HG03159 (cell line): ENCODE results near the gene USP9Y.
"Not testable (repeated sequence)": the region's sequence is repeated elsewhere in the genome, so short reads cannot be mapped to it uniquely, and the experiment has no call there.

Experiments
- ATAC-seq: cut with Tn5 transposase; IDR thresholded peaks from one replicate; pipeline ENCODE4 v1.9.1; 2021; ENCODE audit warnings: mild to moderate bottlenecking, moderate library complexity; ENCODE audit not compliant: unreplicated experiment

Gene USP9Y, protein sequence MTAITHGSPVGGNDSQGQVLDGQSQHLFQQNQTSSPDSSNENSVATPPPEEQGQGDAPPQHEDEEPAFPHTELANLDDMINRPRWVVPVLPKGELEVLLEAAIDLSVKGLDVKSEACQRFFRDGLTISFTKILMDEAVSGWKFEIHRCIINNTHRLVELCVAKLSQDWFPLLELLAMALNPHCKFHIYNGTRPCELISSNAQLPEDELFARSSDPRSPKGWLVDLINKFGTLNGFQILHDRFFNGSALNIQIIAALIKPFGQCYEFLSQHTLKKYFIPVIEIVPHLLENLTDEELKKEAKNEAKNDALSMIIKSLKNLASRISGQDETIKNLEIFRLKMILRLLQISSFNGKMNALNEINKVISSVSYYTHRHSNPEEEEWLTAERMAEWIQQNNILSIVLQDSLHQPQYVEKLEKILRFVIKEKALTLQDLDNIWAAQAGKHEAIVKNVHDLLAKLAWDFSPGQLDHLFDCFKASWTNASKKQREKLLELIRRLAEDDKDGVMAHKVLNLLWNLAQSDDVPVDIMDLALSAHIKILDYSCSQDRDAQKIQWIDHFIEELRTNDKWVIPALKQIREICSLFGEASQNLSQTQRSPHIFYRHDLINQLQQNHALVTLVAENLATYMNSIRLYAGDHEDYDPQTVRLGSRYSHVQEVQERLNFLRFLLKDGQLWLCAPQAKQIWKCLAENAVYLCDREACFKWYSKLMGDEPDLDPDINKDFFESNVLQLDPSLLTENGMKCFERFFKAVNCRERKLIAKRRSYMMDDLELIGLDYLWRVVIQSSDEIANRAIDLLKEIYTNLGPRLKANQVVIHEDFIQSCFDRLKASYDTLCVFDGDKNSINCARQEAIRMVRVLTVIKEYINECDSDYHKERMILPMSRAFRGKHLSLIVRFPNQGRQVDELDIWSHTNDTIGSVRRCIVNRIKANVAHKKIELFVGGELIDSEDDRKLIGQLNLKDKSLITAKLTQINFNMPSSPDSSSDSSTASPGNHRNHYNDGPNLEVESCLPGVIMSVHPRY (N-terminal part only)

GRCh38 chrY:12701181-12701695, at the start of gene USP9Y:
Gene USP9Y, plus strand, starts transcription at chrY:12701231. Its CDS starts 8,217 bp downstream, at chrY:12709448.
- ATAC-seq, result no peak

DNA sequence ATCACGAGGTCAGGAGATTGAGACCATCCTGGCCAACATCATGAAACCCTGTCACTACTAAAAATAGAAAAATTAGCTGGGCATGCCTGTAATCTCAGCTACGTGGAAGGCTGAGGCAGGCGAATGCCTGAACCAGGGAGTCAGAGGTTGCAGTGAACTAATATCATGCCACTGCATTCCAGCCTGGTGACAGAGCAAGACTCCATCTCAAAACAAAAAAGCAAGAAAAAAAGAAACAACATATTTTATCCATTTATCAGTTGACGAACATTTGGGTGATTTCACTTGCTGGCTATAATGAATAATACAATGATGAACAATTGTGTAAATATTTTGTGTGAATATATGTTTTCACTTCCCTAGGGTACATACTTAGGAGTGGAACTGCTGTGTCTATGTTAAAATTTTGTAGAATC, 49.4 kb upstream of the USP9Y start:
- ATAC-seq, result no peak

- ATAC-seq, result no peak
These were observed 39.0 kb upstream of the USP9Y start for GRCh38 chrY:12661745-12662681.

- ATAC-seq, result no peak
These were observed 38.1 kb upstream of the USP9Y start for GRCh38 chrY:12662745-12663591.

DNA sequence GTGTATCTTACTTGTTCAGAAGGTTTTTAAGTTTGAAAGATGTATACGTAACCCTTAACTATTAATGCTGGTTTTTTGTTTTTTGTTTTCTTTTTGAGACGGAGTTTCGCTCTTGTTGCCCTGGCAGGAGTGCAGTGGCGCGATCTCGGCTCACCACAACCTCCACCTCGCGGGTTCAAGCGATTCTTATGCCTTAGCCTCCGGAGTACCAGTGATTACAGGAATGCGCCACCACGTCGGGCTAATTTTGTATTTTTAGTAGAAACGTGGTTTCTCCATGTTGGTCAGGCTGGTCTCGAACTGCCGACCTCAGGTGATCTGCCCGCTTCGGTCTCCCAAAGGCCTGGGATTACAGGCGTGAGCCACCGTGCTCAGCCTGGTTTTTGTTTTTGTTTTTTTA, 37.2 kb upstream of the USP9Y start:
- not testable (repeated sequence) for ATAC-seq

GRCh38 chrY:12678111-12678510, 22.9 kb upstream of the USP9Y start:
- ATAC-seq, result no peak

DNA sequence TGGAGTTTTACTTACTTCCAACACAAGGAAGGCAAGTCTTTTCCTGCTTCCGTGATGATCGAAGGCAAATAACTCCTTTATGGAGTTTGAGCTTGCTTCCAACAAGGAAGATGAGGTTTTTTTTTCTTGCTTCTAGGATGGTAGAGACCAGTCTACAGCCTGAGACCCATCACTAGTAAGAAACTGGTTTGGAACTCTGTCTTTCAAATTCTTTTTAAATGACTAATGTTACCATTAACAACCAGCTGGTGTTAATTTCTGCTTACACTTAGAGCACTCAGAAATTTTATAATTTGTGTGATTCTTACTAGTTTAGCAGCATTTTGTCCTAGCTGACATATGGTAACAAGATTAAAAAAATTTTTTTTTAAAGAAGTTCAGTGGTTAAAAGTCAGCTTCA, 19.5 kb upstream of the USP9Y start:
- no peak for ATAC-seq

GRCh38 chrY:12688337-12688736, 12.7 kb upstream of the USP9Y start:
- no peak for ATAC-seq

DNA sequence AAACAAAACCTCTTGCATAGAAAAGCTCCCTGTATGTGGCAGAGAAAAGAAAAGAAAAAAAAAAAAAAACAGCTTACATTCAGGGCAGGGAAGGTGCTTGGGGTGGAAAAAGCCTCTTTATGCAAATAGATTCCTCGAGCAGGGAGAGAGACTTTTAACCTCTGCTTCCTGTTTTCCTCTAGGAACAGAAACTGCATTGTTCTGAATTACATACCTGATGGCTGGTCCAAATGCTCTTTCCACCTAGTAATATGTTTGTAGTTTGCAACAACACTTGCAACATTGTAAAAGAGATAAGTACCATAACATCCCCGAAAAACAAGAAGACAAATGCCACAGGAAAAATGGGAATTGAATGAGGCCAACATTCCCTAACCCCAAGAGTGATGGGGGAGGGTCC, 944 bp upstream of the USP9Y start:
- no peak for ATAC-seq

- ATAC-seq, result no peak
These were observed 1.1 kb downstream of the USP9Y start for GRCh38 chrY:12702174-12702573.

- no peak for ATAC-seq
These were observed 9.4 kb downstream of the USP9Y start for GRCh38 chrY:12710460-12710859.

GRCh38 chrY:12715376-12715775, 14.3 kb downstream of the USP9Y start:
- no peak for ATAC-seq

DNA sequence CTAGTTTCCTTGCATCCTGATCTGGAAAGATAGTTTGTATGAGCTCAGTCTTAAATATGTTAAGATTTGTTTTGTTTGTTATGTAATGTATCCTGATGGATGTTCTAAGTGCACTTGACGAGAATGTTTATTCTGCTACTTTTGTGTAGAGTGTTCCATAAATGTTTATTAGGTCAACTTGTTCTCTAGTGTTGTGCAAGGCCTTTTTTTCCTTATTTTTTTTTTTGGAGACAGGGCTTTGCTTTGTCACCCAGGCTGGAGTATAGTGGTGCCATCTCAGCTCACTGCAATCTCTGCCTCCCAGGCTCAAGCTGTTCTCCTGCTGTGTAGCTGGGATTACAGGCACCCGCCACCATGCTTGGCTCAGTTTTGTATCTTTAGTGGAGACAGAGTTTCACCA, 28.7 kb downstream of the USP9Y start:
- ATAC-seq, result no peak

DNA sequence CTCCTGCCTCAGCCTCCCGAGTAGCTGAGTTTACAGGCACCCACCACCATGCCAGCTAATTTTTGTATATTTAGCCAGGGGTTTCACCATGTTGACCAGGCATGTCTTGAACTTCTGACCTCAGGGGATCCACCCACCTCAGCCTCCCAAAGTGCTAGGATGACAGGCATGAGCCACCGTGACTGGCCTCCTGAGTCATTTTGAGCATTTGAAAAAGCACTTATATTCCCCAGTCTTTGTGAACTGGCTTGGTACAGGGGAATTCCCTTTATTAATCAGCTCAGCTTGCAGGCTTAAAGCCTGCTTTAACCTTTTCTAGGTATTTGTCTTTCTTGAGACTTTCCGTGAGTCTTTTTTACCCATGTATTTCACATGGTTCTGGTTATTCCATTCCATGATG, 32.6 kb downstream of the USP9Y start:
- no peak for ATAC-seq

DNA sequence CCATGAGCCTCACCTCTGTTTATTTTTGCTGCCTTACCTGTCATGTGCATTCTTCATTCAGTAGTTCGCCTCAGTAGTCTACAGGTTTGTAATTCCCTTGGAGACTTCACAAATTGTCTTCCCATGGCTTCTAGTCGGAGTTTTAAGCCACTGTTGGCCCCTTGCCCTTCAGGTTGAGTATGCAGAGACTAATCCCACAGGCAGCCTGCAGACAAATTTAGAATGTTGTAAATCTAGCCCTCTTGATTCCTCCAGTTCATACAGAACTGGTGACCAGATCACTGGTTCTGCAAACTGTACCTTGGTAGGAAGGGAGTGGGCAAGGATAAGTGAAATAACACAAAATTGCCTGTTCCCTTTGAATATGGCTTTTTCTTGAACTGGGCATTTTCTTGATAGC, 33.0 kb downstream of the USP9Y start:
- no peak for ATAC-seq

DNA sequence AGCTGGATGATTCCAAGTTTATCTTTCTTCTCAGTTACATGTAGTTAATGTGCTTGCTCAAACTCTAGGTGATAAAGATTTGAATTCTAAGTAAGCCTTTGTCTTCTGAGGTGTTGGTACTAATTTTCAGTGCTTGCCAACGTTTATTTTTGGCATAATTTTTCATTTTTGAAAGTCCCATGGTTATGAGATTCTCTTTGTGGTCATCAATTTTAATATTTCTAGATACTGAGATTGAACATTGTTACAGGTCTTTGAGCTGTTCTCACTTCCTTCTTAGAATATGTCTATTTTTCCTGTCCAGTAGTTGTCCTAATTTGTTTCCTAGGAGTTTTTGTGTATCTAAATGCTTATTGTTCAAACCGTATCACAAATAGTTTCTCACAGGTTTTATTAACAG, 40.4 kb downstream of the USP9Y start:
- ATAC-seq, result no peak

GRCh38 chrY:12742725-12743124, 41.7 kb downstream of the USP9Y start:
- ATAC-seq, result no peak

- no peak for ATAC-seq
These were observed 43.1 kb downstream of the USP9Y start for GRCh38 chrY:12744091-12744490.

GRCh38 chrY:12749293-12749692, 48.3 kb downstream of the USP9Y start:
- no peak for ATAC-seq
